OCI-LY7 (cell line): Measurements from ENCODE around the gene ARL14EP.

ENCODE experiments used
- CTCF ChIP-seq: fragments of 200-600 bp; sonication (generic); conservative IDR thresholded peaks from 2 replicates; pipeline ENCODE4 v1.5.1; 2014; ENCODE audit warnings: mild to moderate bottlenecking, antibody characterized with exemption, low read length, moderate library complexity, mixed read lengths
- EZH2phosphoT487 ChIP-seq: fragments of 200-600 bp; sonication (generic); IDR thresholded peaks from 2 replicates; pipeline ENCODE4 v1.6.1; 2018; ENCODE audit warnings: low read depth, borderline replicate concordance, mild to moderate bottlenecking, mixed run types, antibody characterized with exemption, low read length, moderate library complexity, mixed read lengths

GRCh38 chr11:30321321-30321720 lies 1.6 kb upstream of the ARL14EP start:
- TF ChIP-seq CTCF (no peak), EZH2phosphoT487 (no peak)
